Measurements from ENCODE around the gene SLC9A7.

SLC9A7 gene

GRCh38 chrX:46653482-46653881 is 105.4 kb downstream of the SLC9A7 start:
- no peak for DNase-seq (ENCODE audit: low read depth in 2 of 2, low spot score in 1 of 2)

DNA sequence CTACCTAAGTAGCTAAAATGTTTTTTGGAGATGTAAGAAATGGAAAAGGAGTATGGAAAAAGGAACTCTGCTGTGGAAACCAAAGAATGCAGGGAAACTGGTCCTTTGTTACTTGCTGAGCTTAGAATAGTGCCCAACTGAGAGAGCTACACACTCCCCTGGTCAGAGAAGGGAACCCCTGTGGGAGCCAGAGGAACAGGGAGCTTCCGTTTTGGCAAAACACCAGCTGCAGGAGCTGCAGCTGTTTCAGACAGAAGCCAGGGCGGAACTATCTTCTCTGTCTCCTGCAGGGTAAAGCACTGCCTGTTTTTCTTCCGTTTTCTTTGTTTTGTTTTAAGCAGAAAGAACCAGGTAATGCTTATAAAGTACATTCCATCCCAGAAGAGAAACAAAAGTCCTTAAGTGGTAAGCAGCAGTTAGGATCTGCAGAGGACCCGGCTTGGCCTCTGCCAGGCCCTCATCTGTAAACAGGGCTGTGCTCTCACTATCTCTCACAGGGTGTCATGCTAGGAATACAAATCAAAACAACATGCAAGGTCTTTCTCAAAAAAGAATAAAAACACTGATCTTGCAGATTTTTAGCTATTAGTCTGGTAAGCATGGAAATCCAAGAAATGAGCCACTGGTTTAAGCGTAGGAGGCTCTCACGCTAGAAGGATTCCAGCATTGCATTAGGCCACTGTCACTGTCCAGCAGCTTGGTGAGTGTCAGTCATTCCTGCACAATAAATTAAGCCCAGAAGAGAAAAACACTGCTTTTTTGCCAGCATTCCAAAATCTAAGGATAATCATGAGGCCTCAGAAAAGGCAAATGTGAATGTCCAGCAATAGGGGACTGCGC is 109.3 kb downstream of the SLC9A7 start:
- DNase-seq (ENCODE audit: low read depth in 2 of 2, low spot score in 1 of 2), result no peak

- no peak for DNase-seq (ENCODE audit: low read depth in 2 of 2, low spot score in 1 of 2)
Measured at GRCh38 chrX:46648660-46649059, 110.3 kb downstream of the SLC9A7 start.

DNA sequence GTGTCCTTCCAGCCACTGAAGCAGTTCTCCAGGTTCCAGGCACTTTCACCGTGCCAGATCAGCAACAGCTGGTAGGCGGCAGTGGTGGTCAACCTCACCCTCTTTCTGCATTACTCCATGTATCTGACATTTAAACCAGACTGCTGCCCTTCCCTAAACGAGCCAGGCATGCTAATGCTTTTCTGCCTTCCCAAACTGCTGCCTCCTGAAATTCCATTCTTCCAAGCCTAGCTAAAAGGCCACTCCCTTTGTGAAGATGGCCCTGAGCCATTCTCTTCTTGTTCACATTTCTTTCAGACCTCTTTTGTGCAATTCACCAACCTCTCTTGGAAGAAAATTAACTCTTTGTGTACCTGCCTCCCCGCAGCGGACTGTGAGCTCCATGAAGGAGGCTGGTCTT is 111.7 kb downstream of the SLC9A7 start:
- no peak for DNase-seq (ENCODE audit: low read depth in 2 of 2, low spot score in 1 of 2)

GRCh38 chrX:46645614-46646013 is 113.3 kb downstream of the SLC9A7 start:
- DNase-seq (ENCODE audit: low read depth in 2 of 2, low spot score in 1 of 2), result no peak

GRCh38 chrX:46643636-46644035 is 115.3 kb downstream of the SLC9A7 start:
- no peak for DNase-seq (ENCODE audit: low read depth in 2 of 2, low spot score in 1 of 2)

- no peak for DNase-seq (ENCODE audit: low read depth in 2 of 2, low spot score in 1 of 2)
Measured at GRCh38 chrX:46642145-46642544, 116.8 kb downstream of the SLC9A7 start.

- DNase-seq (ENCODE audit: low read depth in 2 of 2, low spot score in 1 of 2), result no peak
Measured at GRCh38 chrX:46637938-46638337, 121.0 kb downstream of the SLC9A7 start.

DNA sequence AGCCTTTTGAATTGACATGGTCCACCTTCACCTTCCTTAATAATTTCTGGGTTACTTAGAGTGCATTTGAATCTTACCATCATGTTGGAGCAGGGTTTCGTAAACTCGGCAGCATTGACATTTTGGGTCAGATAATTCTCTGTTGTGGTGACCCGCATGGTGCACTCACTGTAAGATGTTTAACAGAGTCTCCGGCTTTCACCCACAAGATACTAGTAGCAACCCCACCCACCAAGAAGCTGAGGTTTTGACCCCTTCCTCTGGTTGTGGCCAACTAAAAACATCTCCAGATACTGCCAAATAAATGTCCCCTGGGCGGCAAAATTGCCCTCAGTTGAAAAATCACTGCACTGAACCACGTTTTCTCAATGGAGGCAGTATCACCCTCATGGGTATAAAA is 122.7 kb downstream of the SLC9A7 start:
- no peak for DNase-seq (ENCODE audit: low read depth in 2 of 2, low spot score in 1 of 2)

- no peak for DNase-seq (ENCODE audit: low read depth in 2 of 2, low spot score in 1 of 2)
Measured at GRCh38 chrX:46635186-46635585, 123.7 kb downstream of the SLC9A7 start.

DNA sequence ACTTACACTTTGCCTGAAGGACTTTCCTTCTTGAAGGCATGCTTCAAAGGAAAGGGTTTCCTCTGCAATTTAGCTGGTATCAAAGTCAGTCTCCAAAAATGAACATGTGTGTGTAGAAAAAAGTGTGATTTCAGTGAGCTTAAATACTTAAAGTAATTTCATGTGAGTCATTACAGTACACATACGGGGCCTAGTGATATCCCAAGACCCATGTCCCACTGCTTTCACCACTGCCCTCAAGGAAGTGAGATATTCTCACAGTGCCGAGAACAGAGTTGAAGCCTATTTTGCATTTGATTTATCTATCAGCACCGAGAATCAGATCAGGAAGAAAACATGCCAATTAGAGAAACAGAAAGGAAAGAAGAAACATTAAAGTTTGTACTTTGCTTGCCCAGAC is 124.3 kb downstream of the SLC9A7 start:
- DNase-seq (ENCODE audit: low read depth in 2 of 2, low spot score in 1 of 2), result no peak

DNA sequence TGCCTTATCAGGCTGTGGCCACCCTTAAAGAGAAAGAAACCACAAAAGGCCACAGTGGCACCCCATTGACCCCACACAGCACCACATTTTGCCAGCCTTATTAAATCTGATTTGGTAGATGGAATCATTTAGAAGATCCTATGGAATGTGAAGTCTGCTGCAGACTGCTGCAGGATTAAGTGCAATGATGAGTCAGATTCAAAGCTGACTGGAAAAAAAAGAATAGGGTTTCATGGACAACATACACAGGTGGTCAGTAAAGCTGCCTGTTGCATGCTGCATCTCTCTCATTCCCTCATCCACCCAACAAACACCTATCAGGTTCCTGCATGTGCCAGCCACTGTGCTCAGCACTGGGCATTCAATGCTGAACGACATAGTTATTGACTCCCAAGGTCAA is 128.8 kb downstream of the SLC9A7 start:
- DNase-seq (ENCODE audit: low read depth in 2 of 2, low spot score in 1 of 2), result no peak

GRCh38 chrX:46628460-46629371 is 130.2 kb downstream of the SLC9A7 start:
- DNase-seq (ENCODE audit: low read depth in 2 of 2, low spot score in 1 of 2), result no peak

- no peak for DNase-seq (ENCODE audit: low read depth in 2 of 2, low spot score in 1 of 2)
Measured at GRCh38 chrX:46627711-46628419, 131.1 kb downstream of the SLC9A7 start.

DNA sequence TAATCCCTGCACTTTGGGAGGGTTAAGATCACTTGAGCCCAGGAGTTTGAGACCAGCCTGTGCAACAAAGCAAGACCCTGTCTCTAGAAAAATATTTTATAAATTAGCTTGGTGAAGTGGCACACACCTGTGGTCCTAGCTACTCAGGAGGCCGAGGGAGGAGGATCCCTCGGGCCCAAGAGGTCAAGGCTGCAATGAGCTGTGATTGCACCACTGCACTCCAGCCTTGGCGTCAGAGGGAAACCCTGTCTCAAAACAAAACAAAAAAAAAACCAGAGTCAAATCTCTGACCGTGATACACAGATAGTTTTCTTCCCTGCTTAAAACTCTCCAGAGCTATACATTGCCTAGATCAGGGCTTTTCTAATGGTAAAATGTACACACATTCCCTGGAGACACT is 131.9 kb downstream of the SLC9A7 start:
- no peak for DNase-seq (ENCODE audit: low read depth in 2 of 2, low spot score in 1 of 2)

GRCh38 chrX:46626566-46626965 is 132.4 kb downstream of the SLC9A7 start:
- no peak for DNase-seq (ENCODE audit: low read depth in 2 of 2, low spot score in 1 of 2)

DNA sequence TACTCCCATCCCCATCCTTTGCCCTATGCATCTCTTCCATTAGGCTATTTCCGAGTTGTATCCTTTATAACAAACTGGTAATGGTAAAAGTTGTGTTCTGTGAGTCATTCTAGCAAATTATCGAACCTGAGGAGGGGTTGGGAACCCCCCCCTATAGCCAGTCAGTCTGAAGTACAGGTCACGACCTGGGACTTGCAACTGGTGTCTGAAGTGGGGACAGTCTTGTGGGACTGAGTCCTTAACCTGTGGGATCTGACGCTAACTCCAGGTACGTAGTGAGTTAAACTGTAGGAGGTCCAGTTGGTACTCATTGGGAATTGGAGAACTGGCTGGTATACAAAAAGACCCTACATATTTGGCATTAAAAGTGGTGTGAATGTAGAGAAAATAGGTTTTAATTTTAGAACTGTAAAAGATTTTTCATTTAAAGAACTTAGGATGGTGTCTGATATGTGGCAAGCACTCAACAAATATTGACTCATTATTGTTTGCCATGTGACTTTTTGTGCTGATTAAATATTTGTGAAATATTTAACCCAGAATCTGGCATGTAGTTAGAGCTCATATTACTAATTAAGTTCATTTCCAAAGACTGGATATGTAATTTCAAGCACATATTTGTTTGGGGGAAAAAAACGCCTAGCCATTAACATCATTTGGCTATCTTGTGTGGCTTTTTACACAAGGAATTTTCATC is 134.7 kb downstream of the SLC9A7 start:
- no peak for DNase-seq (ENCODE audit: low read depth in 2 of 2, low spot score in 1 of 2)

DNA sequence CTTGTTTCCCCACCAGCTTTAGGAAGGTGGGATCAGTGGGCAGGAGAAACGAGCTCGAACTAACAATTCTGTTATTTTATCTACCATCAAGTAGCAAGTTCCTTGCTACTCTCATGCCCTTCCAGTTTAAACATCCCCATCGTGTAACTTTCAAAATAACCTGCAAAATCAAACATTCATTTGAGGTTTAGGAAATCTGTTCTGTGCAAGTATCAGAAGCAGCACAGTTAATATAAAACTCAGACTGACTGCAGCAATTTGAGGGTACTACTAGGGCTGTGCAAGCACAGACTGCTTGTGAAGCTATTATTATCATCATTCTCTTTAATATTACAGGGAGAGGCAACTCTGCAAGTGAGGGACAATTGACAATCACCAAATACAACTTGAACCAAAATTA is 137.3 kb downstream of the SLC9A7 start:
- no peak for DNase-seq (ENCODE audit: low read depth in 2 of 2, low spot score in 1 of 2)

DNA sequence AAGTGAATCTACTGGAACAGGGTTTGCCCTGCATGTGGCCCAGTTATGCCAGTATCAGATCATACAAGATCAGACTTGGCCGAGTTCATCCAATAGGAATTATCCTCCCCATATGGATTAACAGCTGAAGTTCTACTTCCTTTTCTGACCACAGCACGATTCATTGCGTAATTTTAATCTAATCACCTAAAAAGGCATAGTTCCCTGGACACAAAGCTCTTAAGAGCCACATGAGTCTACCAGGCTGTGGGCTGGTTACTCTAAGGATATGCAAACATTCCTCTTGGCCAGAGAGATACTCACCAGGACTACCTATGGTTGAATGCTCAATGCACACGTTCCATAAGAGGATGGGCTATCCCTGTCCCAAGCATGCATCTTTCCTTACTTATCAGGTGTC is 138.4 kb downstream of the SLC9A7 start:
- DNase-seq (ENCODE audit: low read depth in 2 of 2, low spot score in 1 of 2), result no peak

GRCh38 chrX:46618947-46619346 is 140.0 kb downstream of the SLC9A7 start:
- no peak for DNase-seq (ENCODE audit: low read depth in 2 of 2, low spot score in 1 of 2)

- no peak for DNase-seq (ENCODE audit: low read depth in 2 of 2, low spot score in 1 of 2)
Measured at GRCh38 chrX:46617906-46618305, 141.0 kb downstream of the SLC9A7 start.
